Keratinocyte (primary cell): ENCODE data around the gene EXOC6B. TPM values are rescaled to one million over a fixed set of nuclear protein-coding genes. Genes with fewer than 3 reads are reported as not detected.
"Not testable (repeated sequence)": the region's sequence is repeated elsewhere in the genome, so short reads cannot be mapped to it uniquely, and the experiment has no call there.

Experiments used
- DNase-seq: peaks from one replicate; pipeline ENCODE4 v3.0.0-alpha.2; 2011; ENCODE audit warnings: low read depth, missing footprints, low spot score
- FAIRE-seq: peaks from 2 replicates; lab custom pipeline; 2011; peaks lifted over from hg19 to GRCh38; lab: Jason Lieb, UNC
- H2AFZ ChIP-seq: 2 replicates; pipeline ENCODE4 v1.6.0; 2012; ENCODE audit warnings: low read length, control low read depth, inconsistent platforms; ENCODE audit not compliant: control insufficient read depth
- H3K27ac ChIP-seq: 2 replicates; pipeline ENCODE4 v1.5.1; 2011; ENCODE audit warnings: low read length; ENCODE audit not compliant: control insufficient read depth, insufficient read depth
- H3K27me3 ChIP-seq: 3 replicates; pipeline ENCODE4 v1.6.0; 2011; ENCODE audit warnings: low read length; ENCODE audit not compliant: control insufficient read depth, insufficient read depth; ENCODE audit errors: extremely low read depth
- H3K36me3 ChIP-seq, 2 experiments: 2 replicates in 1 of 2; 3 replicates in 1 of 2; pipeline ENCODE4 v1.5.1; 2011; ENCODE audit warnings: low read length in 2 of 2, mild to moderate bottlenecking in 1 of 2; ENCODE audit not compliant: control insufficient read depth in 2 of 2, insufficient read depth in 2 of 2; ENCODE audit errors: extremely low read depth in 1 of 2
- H3K4me1 ChIP-seq: 3 replicates; pipeline ENCODE4 v1.5.1; 2011; ENCODE audit warnings: low read length; ENCODE audit not compliant: control insufficient read depth, insufficient read depth; ENCODE audit errors: extremely low read depth
- H3K4me2 ChIP-seq: 3 replicates; pipeline ENCODE4 v1.6.0; 2011; ENCODE audit warnings: low read depth, low read length; ENCODE audit not compliant: control insufficient read depth, insufficient read depth; ENCODE audit errors: extremely low read depth
- H3K4me3 ChIP-seq, 3 experiments: fragments of 200-600 bp in 1 of 3; sonication (generic) in 1 of 3; 2 replicates in 2 of 3; 3 replicates in 1 of 3; pipeline ENCODE4 v1.5.1; 2011 to 2016; ENCODE audit warnings: low read length in 3 of 3, mild to moderate bottlenecking in 3 of 3, control low read depth in 2 of 3, inconsistent platforms in 1 of 3, low read depth in 1 of 3, mixed read lengths in 1 of 3, mixed run types in 1 of 3, moderate library complexity in 1 of 3; ENCODE audit not compliant: control insufficient read depth in 2 of 3, insufficient read depth in 2 of 3; ENCODE audit errors: extremely low read depth in 1 of 3
- H3K79me2 ChIP-seq: 2 replicates; pipeline ENCODE4 v1.6.0; 2012; ENCODE audit warnings: low read length; ENCODE audit not compliant: control insufficient read depth, insufficient read depth
- H3K9ac ChIP-seq: 3 replicates; pipeline ENCODE4 v1.6.0; 2011; ENCODE audit warnings: low read length; ENCODE audit not compliant: control insufficient read depth, insufficient read depth; ENCODE audit errors: extremely low read depth
- H3K9me1 ChIP-seq: 3 replicates; pipeline ENCODE4 v1.6.0; 2011; ENCODE audit warnings: low read length; ENCODE audit not compliant: control insufficient read depth, insufficient read depth; ENCODE audit errors: extremely low read depth
- H3K9me3 ChIP-seq: 2 replicates; pipeline ENCODE4 v1.5.1; 2012; ENCODE audit warnings: low read depth, low read length; ENCODE audit not compliant: control insufficient read depth
- H4K20me1 ChIP-seq: 3 replicates; pipeline ENCODE4 v1.6.0; 2011; ENCODE audit warnings: low read length; ENCODE audit not compliant: control insufficient read depth, insufficient read depth; ENCODE audit errors: extremely low read depth
- EZH2 ChIP-seq: IDR thresholded peaks from one replicate; pipeline ENCODE4 v1.6.1; 2012; ENCODE audit warnings: inconsistent platforms, mild to moderate bottlenecking, low read length, moderate library complexity
- dilution Hi-C: fragments of 300-500 bp; cut with MboI; formaldehyde crosslinking; loops from one replicate; pipeline ENCODE4 v1.7.0; 2020; ENCODE audit warnings: low sequenced_read_pairs; ENCODE audit not compliant: extremely low pct_ligation_motif_present
- polyA plus RNA-seq, 5 experiments: library from polyadenylated mRNA; depleted of rRNA in 3 of 5; stranded (reverse) in 3 of 5; stranded (forward) in 1 of 5; unstranded in 1 of 5; fragments of >200 nt; gene quantifications; 1 replicate in 1 of 5; 2 replicates in 3 of 5; 3 replicates in 1 of 5; pipeline versions ENCODE4 v1.2.1 to v1.2.3, GENCODE V29; 2011 to 2012; ENCODE audit warnings: missing spikeins in 2 of 5, low read depth in 1 of 5, low replicate concordance in 1 of 5
- TF ChIP-seq, protein P1 (sequence below), 3 experiments: IDR thresholded peaks in 1 of 3; conservative IDR thresholded peaks in 1 of 3; optimal IDR thresholded peaks in 1 of 3; 2 replicates in 2 of 3; 3 replicates in 1 of 3; pipeline versions ENCODE3 to v1.5.1; 2011; ENCODE audit warnings: low read length in 3 of 3, mild to moderate bottlenecking in 3 of 3, moderate library complexity in 2 of 3, control low read depth in 1 of 3, inconsistent platforms in 1 of 3; ENCODE audit not compliant: insufficient read depth in 2 of 3; ENCODE audit errors: extremely low read depth in 1 of 3

The EXOC6B gene
- polyA plus RNA-seq, 1 donor (not counting 4 experiments of a cell fraction or from before 2014, with no cell fraction given), result 37.3 TPM

DNA sequence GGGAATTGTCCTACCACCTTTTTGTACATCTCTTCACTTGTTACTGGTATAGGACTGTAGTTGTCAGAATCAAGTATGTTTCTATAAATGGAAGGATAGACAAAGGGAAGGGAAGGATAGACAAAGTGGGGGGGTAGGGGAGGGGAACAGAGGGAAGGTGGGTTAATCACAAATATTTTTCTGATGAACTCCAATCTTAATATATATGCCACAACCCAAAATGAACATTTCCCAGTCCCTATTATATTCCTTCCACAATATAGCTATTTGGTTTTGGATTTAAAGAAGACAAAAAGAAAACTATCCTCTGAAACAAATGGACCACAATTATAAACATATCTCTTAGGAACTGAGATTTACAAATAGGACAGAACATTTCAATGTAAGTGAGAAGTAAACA, 329.4 kb downstream of the EXOC6B start:
- H3K9ac ChIP-seq, result no peak overlapping the region
- H4K20me1 ChIP-seq, result no peaks in the 10 kb centered on the region
- no peaks in the 10 kb centered on the region for H3K9me3 ChIP-seq
- H3K9me1 ChIP-seq, result no peaks in the 10 kb centered on the region
- dilution Hi-C loops, result no loop called here
- H2AFZ ChIP-seq, result no peak overlapping the region
- no peaks in the 10 kb centered on the region for H3K4me1 ChIP-seq
- H3K27ac ChIP-seq, result no peak overlapping the region
- H3K4me2 ChIP-seq, result no peak overlapping the region
- H3K79me2 ChIP-seq, result no peaks in the 10 kb centered on the region
- TF ChIP-seq, protein P1, sequence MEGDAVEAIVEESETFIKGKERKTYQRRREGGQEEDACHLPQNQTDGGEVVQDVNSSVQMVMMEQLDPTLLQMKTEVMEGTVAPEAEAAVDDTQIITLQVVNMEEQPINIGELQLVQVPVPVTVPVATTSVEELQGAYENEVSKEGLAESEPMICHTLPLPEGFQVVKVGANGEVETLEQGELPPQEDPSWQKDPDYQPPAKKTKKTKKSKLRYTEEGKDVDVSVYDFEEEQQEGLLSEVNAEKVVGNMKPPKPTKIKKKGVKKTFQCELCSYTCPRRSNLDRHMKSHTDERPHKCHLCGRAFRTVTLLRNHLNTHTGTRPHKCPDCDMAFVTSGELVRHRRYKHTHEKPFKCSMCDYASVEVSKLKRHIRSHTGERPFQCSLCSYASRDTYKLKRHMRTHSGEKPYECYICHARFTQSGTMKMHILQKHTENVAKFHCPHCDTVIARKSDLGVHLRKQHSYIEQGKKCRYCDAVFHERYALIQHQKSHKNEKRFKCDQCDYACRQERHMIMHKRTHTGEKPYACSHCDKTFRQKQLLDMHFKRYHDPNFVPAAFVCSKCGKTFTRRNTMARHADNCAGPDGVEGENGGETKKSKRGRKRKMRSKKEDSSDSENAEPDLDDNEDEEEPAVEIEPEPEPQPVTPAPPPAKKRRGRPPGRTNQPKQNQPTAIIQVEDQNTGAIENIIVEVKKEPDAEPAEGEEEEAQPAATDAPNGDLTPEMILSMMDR (optimal IDR thresholded peaks at IDR 0.05 in 1 of 3, IDR thresholded peaks at IDR 0.05 in 1 of 3, conservative IDR thresholded peaks at IDR 0.05 in 1 of 3; ENCODE audit: extremely low read depth in 1 of 3, insufficient read depth in 2 of 3, low read length in 3 of 3), result no peak
- TF ChIP-seq EZH2, result no peak
- FAIRE-seq (no peak), DNase-seq (no peak)
- H3K27me3 ChIP-seq, result no peaks in the 10 kb centered on the region
- no peak overlapping the region for H3K4me3 ChIP-seq
- peaks cover 0 to 3% of the 10 kb centered on the region in 2 experiments for H3K36me3 ChIP-seq

- Histone ChIP-seq H3K27me3 (no peaks in the 10 kb centered on the region), H3K4me1 (no peaks in the 10 kb centered on the region), H4K20me1 (no peaks in the 10 kb centered on the region), H3K9ac (no peak overlapping the region), H3K79me2 (no peaks in the 10 kb centered on the region), H2AFZ (no peak overlapping the region), H3K4me3 (no peak overlapping the region), H3K9me3 (no peaks in the 10 kb centered on the region), H3K36me3 (peaks cover 0 to 5% of the 10 kb centered on the region in 2 experiments), H3K9me1 (no peaks in the 10 kb centered on the region), H3K4me2 (no peak overlapping the region), H3K27ac (no peak overlapping the region)
- FAIRE-seq (no peak), DNase-seq (no peak)
- dilution Hi-C loops, result no loop called here
- TF ChIP-seq, protein P1 (optimal IDR thresholded peaks at IDR 0.05 in 1 of 3, IDR thresholded peaks at IDR 0.05 in 1 of 3, conservative IDR thresholded peaks at IDR 0.05 in 1 of 3; ENCODE audit: extremely low read depth in 1 of 3, insufficient read depth in 2 of 3, low read length in 3 of 3), result no peak
- no peak for TF ChIP-seq EZH2
Measured at GRCh38 chr2:72494392-72494791, 331.4 kb downstream of the EXOC6B start.

- H3K9me3 ChIP-seq, H3K4me1 ChIP-seq, H3K9ac ChIP-seq, FAIRE-seq, dilution Hi-C loops, H3K79me2 ChIP-seq, H3K27ac ChIP-seq, H3K27me3 ChIP-seq, H3K4me2 ChIP-seq, H3K4me3 ChIP-seq, H2AFZ ChIP-seq, H3K36me3 ChIP-seq, DNase-seq, H4K20me1 ChIP-seq, H3K9me1 ChIP-seq: not testable (repeated sequence)
Measured at GRCh38 chr2:72484622-72485021, 341.2 kb downstream of the EXOC6B start.
